Stimulated activated CD8-positive, alpha-beta memory T cell treated with anti-CD3 and anti-CD28 coated beads, Interleukin-7, amount 100 ng/mL, for 1 hour (primary cell): ENCODE data around the gene ATP9B.
A peak's percentile ranks its signal among the peaks of the same experiment; 100 is the strongest.

Source experiments
- DNase-seq, 2 donors: peaks; one replicate each; pipeline ENCODE4 v3.0.0-alpha.2; 2020; ENCODE audit warnings: low read depth in 2 of 2

The ATP9B gene

GRCh38 chr18:79396431-79397246 lies 327.4 kb downstream of the ATP9B start:
- DNase-seq: no peak

GRCh38 chr18:79397247-79397829 lies 328.1 kb downstream of the ATP9B start:
- no peak for DNase-seq

- DNase-seq: no peak
Measured at GRCh38 chr18:79397830-79398761, 328.9 kb downstream of the ATP9B start.

- DNase-seq: no peak
Measured at GRCh38 chr18:79399275-79400081, 330.3 kb downstream of the ATP9B start.

GRCh38 chr18:79400091-79400590 lies 330.9 kb downstream of the ATP9B start:
- peak in 1 of 2 donors; percentile 64 for DNase-seq

- no peak for DNase-seq
Measured at GRCh38 chr18:79400591-79401381, 331.6 kb downstream of the ATP9B start.

- DNase-seq: no peak
Measured at GRCh38 chr18:79401494-79402208, 332.5 kb downstream of the ATP9B start.

GRCh38 chr18:79402209-79402576 lies 333.0 kb downstream of the ATP9B start:
- no peak for DNase-seq

- no peak for DNase-seq
Measured at GRCh38 chr18:79402977-79403722, 334.0 kb downstream of the ATP9B start.

GRCh38 chr18:79403723-79404566 lies 334.8 kb downstream of the ATP9B start:
- no peak for DNase-seq

- no peak for DNase-seq
Measured at GRCh38 chr18:79404567-79404910, 335.3 kb downstream of the ATP9B start.

GRCh38 chr18:79405019-79405780 lies 336.0 kb downstream of the ATP9B start:
- DNase-seq: no peak

- DNase-seq: peak; percentile 58 to 71
Measured at GRCh38 chr18:79405781-79406575, 336.8 kb downstream of the ATP9B start.

GRCh38 chr18:79406708-79407107 lies 337.5 kb downstream of the ATP9B start:
- DNase-seq: no peak

GRCh38 chr18:79409313-79409712 lies 340.1 kb downstream of the ATP9B start:
- DNase-seq: no peak

GRCh38 chr18:79410171-79410641 lies 341.0 kb downstream of the ATP9B start:
- no peak for DNase-seq
